HuH-7.5 (cell line): Measurements from ENCODE around the gene SDHA.
A peak's percentile ranks its signal among the peaks of the same experiment; 100 is the strongest.
"Not testable (repeated sequence)": the region's sequence is repeated elsewhere in the genome, so short reads cannot be mapped to it uniquely, and the experiment has no call there.

Experiments
- DNase-seq: peaks from one replicate; pipeline ENCODE4 v3.0.0; 2011; ENCODE audit warnings: low spot score

SDHA gene

DNA sequence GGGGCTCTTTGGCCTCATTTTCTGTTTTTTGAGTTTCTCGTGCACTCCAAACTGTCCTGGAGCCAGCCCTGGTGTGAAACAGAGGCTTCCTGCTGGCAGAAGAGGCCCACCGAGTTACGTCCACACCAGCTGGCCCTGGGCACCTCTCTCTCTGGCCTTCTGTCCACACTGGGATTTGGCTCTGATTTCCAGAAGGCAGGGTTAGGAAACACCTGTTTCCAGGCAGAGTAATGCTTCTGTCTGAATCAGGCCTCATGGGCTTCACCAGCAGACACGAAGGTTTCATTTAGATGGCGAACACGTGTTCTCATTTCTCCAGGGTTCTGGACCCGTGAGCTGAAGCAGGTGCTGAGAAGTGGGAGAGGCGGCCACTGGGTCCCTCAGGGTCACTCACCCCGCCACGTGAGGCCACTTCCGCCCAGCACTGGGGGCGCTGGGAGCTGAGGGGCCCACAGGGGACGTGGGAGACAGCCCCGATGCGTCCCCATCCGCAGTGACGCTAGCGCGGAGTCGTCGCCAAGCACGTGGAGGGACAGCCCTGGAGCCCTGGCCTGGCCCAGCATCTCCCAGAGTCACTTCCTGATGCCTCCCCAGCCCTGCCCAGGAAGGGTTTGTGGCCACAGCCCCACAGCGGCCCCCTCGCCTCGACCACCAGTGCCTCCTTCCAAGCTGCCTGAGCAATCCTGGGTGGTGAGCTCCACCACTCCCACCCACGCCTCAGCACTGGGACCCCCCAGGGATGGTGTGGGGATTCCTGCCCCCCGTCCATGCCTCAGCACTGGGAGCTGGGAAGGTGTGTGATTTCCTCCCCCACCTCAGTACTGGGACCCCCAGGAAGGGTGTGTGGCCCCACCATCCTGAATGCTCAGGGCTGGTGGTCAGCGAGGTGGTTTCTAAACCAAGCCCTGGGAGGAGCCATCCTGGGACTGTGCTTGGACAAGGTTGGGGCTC, 31.8 kb upstream of the SDHA start:
- no peak for DNase-seq

DNA sequence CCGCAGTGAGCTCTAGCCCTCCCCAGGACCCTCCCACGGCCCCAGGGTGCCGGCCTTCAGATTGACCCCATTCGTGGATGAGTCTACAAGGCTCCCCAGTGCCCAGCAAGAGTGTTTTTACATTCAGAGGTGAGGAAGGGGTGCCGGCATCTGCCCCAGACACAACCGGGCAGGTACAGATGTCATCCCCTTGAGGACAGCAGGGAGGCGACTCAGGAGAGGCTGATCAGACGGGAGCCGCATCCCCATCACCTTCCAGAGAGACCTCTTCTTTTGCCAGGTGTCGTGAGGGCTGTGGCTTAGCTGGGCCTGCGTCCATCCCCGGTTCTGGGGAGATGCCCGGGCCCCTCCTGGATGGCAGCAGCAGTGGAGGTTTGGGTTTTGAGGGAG, 31.1 kb upstream of the SDHA start:
- DNase-seq, result no peak

DNA sequence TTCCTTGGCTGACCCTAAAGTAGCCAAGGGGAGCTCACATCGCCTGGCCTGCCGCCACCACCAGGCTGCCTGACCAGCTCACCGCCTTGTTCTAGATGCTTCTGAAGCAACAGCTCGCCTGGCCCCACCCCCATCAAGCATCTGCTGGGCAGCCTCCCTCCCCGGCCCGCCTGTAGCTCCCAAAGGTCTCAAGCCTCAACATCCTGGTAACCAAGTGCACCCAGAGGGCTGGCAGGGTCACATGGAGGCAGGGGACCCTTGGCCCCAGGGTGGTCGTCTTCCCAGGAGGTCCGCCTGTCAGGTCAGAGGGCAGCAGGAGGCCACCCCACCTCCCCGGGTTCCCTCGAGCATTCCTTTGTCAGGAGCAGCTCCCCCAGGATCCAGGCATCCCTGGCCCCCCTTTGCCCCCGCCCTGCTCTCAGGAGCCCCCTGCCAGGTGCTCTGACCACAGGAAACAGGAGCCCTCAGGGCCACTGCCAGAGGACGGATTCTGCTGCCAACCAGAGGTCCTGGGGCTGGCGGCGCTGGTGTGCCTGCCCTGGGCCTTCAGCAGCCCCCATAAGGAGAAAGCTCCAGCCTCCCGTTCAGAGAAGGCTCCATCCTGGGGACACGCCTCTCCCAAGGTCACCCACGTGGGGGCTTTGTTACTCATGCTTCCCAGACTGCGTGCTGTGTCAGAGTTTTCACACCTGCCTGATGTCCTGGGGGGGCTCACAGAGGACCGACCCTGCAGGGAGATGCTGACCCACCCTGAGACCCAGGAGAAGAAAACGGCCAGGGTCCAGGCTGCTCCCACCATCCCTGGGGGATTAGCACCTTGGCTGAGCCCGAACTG, 30.3 kb upstream of the SDHA start:
- DNase-seq, result no peak

DNA sequence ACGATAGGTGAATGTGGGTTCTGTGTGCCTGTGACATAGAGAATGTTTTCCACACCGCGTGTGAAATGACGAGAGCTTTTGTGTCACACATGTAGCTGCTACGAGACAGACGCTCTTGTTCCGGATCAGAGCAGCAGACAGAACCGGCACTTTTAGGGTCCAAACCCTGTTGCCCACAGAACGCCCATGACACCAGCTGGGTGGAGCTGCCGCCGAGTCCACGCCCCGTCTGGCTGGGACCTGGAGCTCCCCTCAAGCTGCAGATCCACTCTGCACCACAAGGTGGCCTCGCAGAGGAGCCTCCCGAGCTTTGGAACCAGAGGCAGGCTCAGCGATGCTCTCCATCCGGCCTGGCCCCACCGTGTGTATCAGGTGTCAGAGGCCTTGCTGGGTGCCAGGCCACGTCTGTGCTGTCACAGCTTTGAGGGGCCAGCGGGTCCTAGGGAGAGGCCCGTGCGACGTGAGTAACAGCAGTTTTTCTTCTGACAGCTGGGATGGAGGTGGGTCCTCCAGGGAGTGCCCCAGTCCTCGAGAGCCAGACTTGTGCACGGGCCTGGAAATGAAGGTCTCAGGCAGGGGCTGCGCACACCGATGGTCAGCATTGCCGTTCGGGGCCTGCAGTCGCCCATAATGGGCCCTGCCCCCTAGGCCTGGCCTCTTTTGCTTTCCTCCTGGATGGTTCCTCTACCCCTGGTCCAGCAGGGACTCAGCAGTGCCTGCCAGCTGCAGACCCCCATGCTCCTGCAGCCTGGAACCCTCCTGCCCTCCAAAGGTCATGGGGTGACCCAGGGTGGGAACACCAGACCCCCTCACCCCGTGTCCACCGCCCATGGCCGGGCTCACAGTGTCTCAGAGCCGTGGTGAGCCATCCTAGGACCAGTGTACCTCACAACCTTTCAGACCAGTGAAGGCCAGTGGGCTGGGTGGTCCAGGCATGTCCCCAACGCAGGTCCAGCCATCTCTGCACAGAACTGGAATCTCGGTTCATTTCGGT, 29.3 kb upstream of the SDHA start:
- DNase-seq, result peak; percentile 96

DNA sequence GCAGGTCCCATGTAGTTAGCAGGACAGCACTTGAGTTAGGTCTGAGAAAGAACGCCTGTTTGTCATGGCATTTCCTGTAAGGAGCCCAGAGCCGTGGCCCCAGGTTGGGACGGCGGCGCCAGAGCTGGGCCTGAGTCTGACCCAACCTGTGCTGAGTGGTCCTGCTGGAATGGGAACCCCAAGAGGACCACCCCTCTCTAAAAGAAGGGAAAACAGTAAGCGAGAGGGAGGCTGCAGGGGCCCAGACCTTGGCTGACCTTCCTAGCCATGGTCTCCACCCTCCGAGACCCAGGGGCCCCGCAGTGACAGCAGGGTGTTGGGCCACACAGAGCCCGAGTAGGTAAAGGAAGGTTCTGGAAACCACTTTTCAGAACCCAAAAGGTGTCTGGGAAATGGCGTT, 28.6 kb upstream of the SDHA start:
- DNase-seq, result no peak

GRCh38 chr5:189976-190365, 28.1 kb upstream of the SDHA start:
- no peak for DNase-seq

GRCh38 chr5:190366-191035, 27.6 kb upstream of the SDHA start:
- DNase-seq, result no peak

GRCh38 chr5:191036-191948, 26.8 kb upstream of the SDHA start, which contains the start of gene LRRC14B:
TSS of gene LRRC14B (plus strand) at chr5:191495. CDS start at chr5:191539, 44 bp downstream.
- no peak for DNase-seq

DNA sequence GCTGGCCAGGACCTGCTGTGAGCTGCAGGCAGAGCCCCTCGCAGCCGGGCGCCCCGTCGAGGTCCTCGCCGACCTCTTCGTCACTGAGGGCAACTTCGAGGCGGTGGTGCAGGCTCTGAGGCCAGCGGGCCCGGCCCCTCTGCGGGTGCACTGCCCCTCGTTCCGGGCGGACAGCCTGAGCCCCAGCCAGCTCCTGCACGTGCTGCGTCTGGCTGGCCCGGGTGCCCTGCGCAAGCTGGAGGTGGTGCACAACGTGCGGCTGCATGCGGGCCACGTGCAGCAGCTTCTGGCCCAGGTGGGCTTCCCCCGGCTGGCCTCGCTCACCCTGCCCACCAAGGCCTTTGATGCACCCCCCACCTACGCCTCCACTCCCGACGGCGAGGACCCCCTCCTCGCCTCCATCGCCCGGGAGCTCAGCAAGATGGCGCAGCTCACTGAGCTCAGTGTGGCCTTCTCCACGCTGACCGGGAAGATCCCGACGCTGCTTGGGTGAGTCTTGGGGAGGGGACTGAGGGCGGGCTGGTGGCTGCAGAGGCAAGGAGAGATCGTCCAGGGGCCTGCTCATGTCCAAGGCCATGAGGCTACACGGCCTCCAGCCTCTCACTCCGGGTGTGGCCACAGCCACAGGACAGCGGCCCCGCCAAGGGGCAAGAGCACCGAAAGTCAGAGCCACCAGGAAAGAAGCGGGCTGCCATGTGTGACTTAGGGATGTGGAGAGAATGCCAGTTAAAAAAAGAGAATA, 26.0 kb upstream of the SDHA start:
- DNase-seq, result no peak

GRCh38 chr5:192691-192969, 25.5 kb upstream of the SDHA start:
- no peak for DNase-seq

GRCh38 chr5:192970-193831, 24.9 kb upstream of the SDHA start:
- no peak for DNase-seq

DNA sequence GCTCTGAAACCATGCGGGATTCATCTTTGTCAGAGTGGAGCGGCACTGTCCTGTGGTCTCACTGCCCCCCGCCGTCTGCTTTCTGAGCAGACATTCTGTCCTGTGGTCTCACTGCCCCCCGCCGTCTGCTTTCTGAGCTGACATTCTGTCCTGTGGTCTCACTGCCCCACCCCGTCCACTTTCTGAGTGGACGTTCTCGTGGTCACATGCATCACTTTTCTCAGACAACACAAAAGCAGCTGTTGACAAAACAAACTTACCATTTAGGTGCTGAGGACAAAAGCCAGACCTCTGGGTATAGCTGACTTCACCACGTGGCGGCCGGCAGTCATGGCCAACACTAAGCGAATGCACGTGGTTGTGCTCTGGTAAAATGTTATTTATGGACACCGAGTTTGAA, 24.0 kb upstream of the SDHA start:
- no peak for DNase-seq

DNA sequence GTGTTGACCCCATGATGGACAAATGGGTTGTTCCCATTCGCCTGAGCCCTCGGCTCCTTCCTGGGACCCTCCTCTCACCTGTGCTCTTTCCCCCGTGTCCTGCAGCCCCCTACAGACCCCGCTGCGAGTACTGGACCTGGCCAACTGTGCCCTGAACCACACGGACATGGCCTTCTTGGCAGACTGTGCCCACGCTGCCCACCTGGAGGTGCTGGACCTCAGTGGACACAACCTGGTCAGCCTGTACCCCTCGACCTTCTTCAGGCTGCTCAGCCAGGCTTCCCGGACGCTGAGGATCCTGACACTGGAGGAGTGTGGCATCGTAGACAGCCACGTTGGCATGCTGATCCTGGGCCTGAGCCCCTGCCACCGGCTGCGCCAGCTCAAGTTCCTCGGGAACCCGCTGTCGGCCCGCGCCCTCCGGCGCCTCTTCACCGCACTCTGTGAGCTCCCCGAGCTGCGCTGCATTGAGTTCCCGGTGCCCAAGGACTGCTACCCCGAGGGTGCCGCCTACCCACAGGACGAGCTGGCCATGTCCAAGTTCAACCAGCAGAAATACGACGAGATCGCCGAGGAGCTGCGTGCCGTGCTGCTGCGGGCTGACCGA, 23.4 kb upstream of the SDHA start:
- DNase-seq, result no peak

- no peak for DNase-seq
Observed at GRCh38 chr5:195401-196160, 22.5 kb upstream of the SDHA start.

DNA sequence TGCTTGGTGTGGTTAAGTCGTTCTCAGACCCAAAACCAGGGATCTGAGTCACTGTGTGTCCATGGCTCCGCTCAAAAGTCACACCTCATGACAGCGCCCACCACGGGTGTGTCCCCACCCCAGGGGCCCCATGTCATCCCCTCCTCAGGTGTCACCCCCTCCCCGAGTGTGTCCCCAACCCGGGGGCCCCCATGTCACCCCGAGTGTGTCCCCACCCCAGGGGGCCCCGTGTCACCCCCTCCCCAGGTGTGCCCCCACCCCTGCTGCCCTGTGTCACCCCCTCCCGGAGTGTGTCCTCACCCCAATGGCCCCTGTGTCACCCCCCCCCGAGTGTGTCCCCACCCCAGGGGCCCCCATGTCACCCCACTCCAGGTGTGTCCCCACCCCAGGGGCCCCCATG, 21.8 kb upstream of the SDHA start:
- DNase-seq, result no peak

DNA sequence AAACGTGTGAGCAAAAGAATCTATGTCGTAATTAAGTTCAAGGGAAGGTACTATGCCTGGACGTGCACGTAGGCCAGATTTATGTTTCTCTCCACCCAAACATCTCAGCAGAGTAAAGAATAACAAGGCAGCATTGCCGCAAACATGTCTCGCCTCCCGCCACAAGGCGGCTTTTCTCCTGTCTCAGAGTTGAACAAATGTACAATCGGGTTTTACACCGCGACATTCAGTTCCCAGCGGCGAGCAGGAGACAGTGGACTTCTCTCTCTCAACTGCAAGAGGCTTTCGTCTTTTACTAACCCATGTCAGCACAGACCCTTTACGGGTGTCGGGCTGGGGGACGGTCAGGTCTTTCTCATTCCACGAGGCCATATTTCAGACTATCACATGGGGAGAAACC, 21.1 kb upstream of the SDHA start:
- not testable (repeated sequence) for DNase-seq

DNA sequence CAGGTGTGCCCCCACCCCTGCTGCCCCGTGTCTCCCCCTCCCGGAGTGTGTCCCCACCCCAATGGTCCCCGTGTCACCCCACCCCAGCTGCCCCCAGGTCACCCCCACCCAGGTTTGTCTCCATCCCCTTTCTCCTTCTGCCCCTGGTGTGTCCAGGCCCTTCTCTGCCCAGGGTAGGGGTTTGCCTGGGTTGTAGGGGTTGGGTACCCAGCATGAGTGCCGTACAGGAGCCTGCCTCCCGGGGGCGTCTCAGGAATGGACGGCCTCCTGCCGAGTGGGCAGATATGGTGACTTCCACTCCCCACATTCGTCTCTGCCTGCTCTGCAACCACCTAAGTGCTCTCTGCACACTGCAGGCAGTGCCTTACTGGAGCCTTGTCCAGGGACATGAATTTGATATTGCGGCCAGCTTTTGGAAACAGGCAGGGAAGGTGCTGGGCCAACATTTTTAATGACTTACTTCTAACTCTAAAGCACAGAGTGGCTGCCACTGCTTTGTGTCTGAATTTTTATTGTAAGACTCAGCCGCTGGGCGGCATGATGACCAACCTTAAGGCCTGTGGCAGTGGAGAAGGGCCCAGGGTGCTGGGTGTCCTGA, 20.1 kb upstream of the SDHA start:
- DNase-seq, result no peak
